GM23248 (cell line): ENCODE measurements around the gene GATAD2B. TPM values are rescaled to one million over a fixed set of nuclear protein-coding genes. Genes with fewer than 3 reads are reported as not detected.
A peak's percentile ranks its signal among the peaks of the same experiment; 100 is the strongest.
"Not testable (repeated sequence)": the region's sequence is repeated elsewhere in the genome, so short reads cannot be mapped to it uniquely, and the experiment has no call there.

Experiments used
- DNase-seq: peaks from one replicate; pipeline ENCODE4 v3.0.0-alpha.2; 2015
- H2AFZ ChIP-seq: fragments of 200-600 bp; sonication (generic); 2 replicates; pipeline ENCODE4 v1.6.1; 2016; ENCODE audit warnings: antibody characterized with exemption
- H3F3A ChIP-seq: fragments of 200-600 bp; sonication (generic); 2 replicates; pipeline ENCODE4 v1.6.1; 2016; ENCODE audit warnings: mild to moderate bottlenecking, antibody characterized with exemption, mixed run types; ENCODE audit not compliant: insufficient read depth
- H3K27ac ChIP-seq: fragments of 200-600 bp; sonication (generic); 2 replicates; pipeline ENCODE4 v1.5.1; 2016; ENCODE audit warnings: mild to moderate bottlenecking
- H3K27me3 ChIP-seq: fragments of 200-600 bp; sonication (generic); replicated peaks from 2 replicates; pipeline ENCODE4 v1.6.1; 2016; ENCODE audit warnings: mild to moderate bottlenecking; ENCODE audit not compliant: insufficient read depth
- H3K36me3 ChIP-seq: fragments of 200-600 bp; sonication (generic); 2 replicates; pipeline ENCODE4 v1.6.1; 2016; ENCODE audit warnings: low read depth, mild to moderate bottlenecking
- H3K4me1 ChIP-seq: fragments of 200-600 bp; sonication (generic); 2 replicates; pipeline ENCODE4 v1.6.1; 2016; ENCODE audit warnings: mild to moderate bottlenecking; ENCODE audit not compliant: insufficient read depth
- H3K4me2 ChIP-seq: fragments of 200-600 bp; sonication (generic); one replicate; pipeline ENCODE4 v1.6.1; 2016; ENCODE audit warnings: mild to moderate bottlenecking; ENCODE audit not compliant: unreplicated experiment
- H3K4me3 ChIP-seq: fragments of 200-600 bp; sonication (generic); 2 replicates; pipeline ENCODE4 v1.5.1; 2016; ENCODE audit warnings: mild to moderate bottlenecking
- H3K79me2 ChIP-seq: fragments of 200-600 bp; sonication (generic); 2 replicates; pipeline ENCODE4 v1.6.1; 2016; ENCODE audit warnings: mild to moderate bottlenecking; ENCODE audit not compliant: insufficient read depth
- H3K9ac ChIP-seq: fragments of 200-600 bp; sonication (generic); 2 replicates; pipeline ENCODE4 v1.6.1; 2016; ENCODE audit warnings: mild to moderate bottlenecking
- H3K9me2 ChIP-seq: fragments of 200-600 bp; sonication (generic); 2 replicates; pipeline ENCODE4 v1.6.1; 2016; ENCODE audit warnings: mixed run types, mild to moderate bottlenecking, moderate library complexity; ENCODE audit not compliant: insufficient read depth
- H3K9me3 ChIP-seq: fragments of 200-600 bp; sonication (generic); one replicate; pipeline ENCODE4 v1.6.1; 2017; ENCODE audit warnings: low read depth
- H4K20me1 ChIP-seq: fragments of 200-600 bp; sonication (generic); 2 replicates; pipeline ENCODE4 v1.6.0; 2016; ENCODE audit not compliant: insufficient read depth
- EZH2 ChIP-seq: fragments of 200-600 bp; sonication (generic); IDR thresholded peaks from 2 replicates; pipeline ENCODE4 v1.6.1; 2018; ENCODE audit warnings: antibody characterized with exemption, mild to moderate bottlenecking; ENCODE audit not compliant: insufficient read depth, poor library complexity, severe bottlenecking
- EZH2phosphoT487 ChIP-seq: fragments of 200-600 bp; sonication (generic); IDR thresholded peaks from 2 replicates; pipeline ENCODE4 v1.6.1; 2018; ENCODE audit warnings: antibody characterized with exemption, moderate library complexity, mild to moderate bottlenecking, low read depth; ENCODE audit not compliant: insufficient read depth
- WGBS, 2 experiments: methylation state at CpG; one replicate each; pipeline ENCODE4 v1.1.6; 2015 to 2017; ENCODE audit warnings: low lambda C conversion rate in 2 of 2, low coverage in 1 of 2; ENCODE audit errors: missing lambda C conversion rate in 2 of 2; 5-methylcytosine and 5-hydroxymethylcytosine counted together
- in situ Hi-C: fragments of 300-500 bp; cut with MboI; formaldehyde crosslinking; loops from 2 replicates; pipeline ENCODE4 v1.15.0; 2020
- polyA plus RNA-seq: library from polyadenylated mRNA; unstranded; fragments of >200 nt; fragmentation: Nextera tagmentation; extraction: Ambion mirVana; gene quantifications from 2 replicates; pipeline ENCODE4 v1.2.1, GENCODE V29; 2016
- total RNA-seq: library from RNA; depleted of rRNA; stranded (reverse); fragments of >200 nt; shearing (Covaris generic); gene quantifications from 2 replicates; pipeline ENCODE4 v1.2.3, GENCODE V29; 2014

Gene GATAD2B
- total and polyA plus RNA-seq, 2 experiments from 2014 or later = 3.3 to 3.9 TPM

DNA sequence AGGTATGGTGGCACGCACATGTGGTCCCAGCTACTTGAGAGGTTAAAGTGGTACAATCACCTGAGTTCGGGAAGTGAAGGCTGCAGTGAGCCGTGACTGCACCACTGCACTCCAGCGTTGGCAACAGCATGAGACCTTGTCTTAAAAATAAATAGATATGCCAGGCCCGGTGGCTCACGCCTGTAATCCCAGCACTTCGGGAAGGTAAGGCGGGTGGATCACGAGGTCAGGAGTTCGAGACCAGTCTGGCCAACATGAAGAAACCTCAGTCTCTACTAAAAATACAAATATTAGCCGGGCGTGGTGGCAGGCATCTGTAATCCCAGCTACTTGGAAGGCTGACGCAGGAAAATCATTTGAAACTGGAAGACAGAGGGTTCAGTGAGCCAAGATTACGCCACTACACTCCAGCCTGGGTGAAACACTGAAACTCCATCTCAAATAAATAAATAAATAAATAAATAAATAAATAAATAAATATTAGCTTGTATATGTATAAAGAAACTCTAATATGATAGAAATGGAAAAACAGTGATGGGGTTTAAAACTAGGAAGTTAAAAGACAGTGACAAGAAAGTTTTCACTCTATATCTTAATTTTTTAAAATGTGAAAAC, 18.8 kb downstream of the GATAD2B start:
- WGBS, 2 experiments = 56 to 57% methylated on average over 14 of the region's 14 CpGs
- Histone ChIP-seq H2AFZ (no peak overlapping the region), H3F3A (peaks cover 5% of the 10 kb centered on the region; the same call in 1 of the 2 replicates), H3K9me3 (no peaks in the 10 kb centered on the region), H3K9me2 (no peaks in the 10 kb centered on the region), H3K79me2 (peaks cover 99% of the 10 kb centered on the region), H3K9ac (no peak overlapping the region), H4K20me1 (no peaks in the 10 kb centered on the region), H3K4me1 (peaks cover 9% of the 10 kb centered on the region; the same call in 1 of the 2 replicates), H3K27me3 (no peaks in the 10 kb centered on the region), H3K4me3 (no peak overlapping the region), H3K4me2 (no peak overlapping the region), H3K27ac (peak overlapping the region; percentile 64), H3K36me3 (no peaks in the 10 kb centered on the region)
- DNase-seq = peak; percentile 46
- in situ Hi-C loops = no loop called here
- no peak for TF ChIP-seq EZH2
- no peak for TF ChIP-seq EZH2phosphoT487

DNA sequence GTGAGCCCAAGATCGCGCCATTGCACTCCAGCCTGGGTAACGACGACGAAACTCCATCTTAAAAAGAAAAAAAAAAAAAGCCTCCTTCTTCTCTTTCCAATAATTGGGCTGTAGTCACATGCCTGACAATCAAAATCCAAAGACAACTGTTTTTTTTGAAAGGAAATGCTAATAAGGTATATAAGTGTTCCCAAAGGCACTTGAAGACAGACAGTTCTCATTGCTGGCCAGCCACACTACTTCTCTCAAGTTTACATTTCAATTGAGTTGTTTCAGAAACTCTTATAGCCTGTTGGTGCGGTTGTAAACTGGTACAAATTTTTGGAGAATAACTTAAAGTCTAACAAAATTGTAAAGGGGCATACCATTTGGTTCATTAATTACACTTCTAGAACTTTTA, 23.3 kb downstream of the GATAD2B start:
- no peak overlapping the region for H3K9ac ChIP-seq
- no peaks in the 10 kb centered on the region for H3K36me3 ChIP-seq
- H3K4me2 ChIP-seq = no peak overlapping the region
- H3K79me2 ChIP-seq = peaks cover 99% of the 10 kb centered on the region
- no peak overlapping the region for H3K27ac ChIP-seq
- in situ Hi-C loops = no loop called here
- no peaks in the 10 kb centered on the region for H3K9me3 ChIP-seq
- TF ChIP-seq EZH2 (no peak), EZH2phosphoT487 (no peak)
- H4K20me1 ChIP-seq = no peaks in the 10 kb centered on the region
- H3F3A ChIP-seq = peaks cover 2% of the 10 kb centered on the region; the same call in 1 of the 2 replicates
- H3K9me2 ChIP-seq = no peaks in the 10 kb centered on the region
- H3K4me1 ChIP-seq = 0 out of 2 replicates have a peak, but pooled peaks cover under 1% of the 10 kb centered on the region
- no peaks in the 10 kb centered on the region for H3K27me3 ChIP-seq
- H2AFZ ChIP-seq = no peak overlapping the region
- H3K4me3 ChIP-seq = no peak overlapping the region
- WGBS, 2 experiments = 97 to 100% methylated on average over 6 of the region's 6 CpGs
- DNase-seq = no peak

DNA sequence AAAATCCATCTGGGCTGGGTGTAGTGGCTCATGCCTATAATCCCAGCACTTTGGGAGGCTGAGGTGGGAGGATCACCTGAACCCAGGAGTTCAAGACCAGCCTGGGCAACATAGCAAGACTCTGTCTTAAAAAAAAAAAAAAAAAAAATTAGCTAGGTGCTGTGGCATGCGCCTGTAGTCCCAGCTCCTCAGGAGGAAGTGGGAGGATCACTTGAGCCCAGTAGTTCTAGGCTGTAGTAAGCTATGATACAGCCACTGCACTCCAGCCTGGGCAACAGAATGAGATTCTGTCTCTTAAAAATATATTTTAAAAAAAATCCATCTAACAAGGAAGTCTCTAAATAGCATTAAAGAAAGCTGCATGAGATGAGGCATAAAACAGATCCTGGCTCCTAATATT, 26.9 kb downstream of the GATAD2B start:
- H3K9me2 ChIP-seq, H3K4me2 ChIP-seq, DNase-seq, H3K9me3 ChIP-seq, H3F3A ChIP-seq, in situ Hi-C loops, H3K36me3 ChIP-seq, H3K27me3 ChIP-seq, H4K20me1 ChIP-seq, H2AFZ ChIP-seq, H3K4me3 ChIP-seq, H3K9ac ChIP-seq, H3K4me1 ChIP-seq, H3K27ac ChIP-seq: not testable (repeated sequence)
- H3K79me2 ChIP-seq = peaks cover 98% of the 10 kb centered on the region
- 76 to 83% methylated on average over 1 of the region's 1 CpG for WGBS, 2 experiments

DNA sequence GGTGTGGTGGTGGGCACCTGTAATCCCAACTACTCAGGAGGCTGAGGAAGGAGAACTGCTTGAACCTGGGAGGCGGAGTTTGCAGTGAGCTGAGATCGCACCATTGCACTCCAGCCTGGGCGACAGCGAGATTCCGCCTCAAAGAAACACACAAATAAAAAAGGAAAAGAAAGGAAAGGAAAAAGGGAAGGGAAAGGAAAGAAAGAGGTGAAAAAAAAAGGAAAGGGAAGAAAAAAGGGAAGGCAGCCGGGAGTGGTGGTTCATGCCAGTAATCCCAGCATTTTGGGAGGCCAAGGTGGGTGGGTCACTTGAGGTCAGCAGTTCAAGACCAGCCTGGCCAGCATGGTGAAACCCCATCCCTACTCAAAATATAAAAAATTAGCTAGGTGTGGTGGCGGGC, 31.7 kb downstream of the GATAD2B start:
- H3K79me2 ChIP-seq = peaks cover 99% of the 10 kb centered on the region

DNA sequence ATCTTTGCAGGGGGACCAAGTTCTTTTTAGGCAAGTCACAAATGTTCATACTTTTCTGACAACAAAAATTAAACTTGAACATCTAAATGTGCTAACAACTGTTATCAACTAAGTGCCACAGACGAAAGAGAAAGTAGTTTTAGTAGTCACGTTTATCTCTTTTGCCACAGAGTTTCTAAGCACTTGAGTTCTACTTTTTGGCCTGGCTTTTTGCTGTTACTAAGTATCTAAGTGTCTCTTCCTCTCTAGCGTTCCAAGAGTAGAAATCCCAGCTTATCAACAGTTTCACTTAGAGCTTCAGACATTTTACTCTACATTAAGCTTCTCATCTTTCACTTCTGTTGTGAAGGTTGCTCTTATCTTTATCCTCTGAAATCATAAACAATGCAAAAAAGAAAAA, 34.2 kb downstream of the GATAD2B start:
- Histone ChIP-seq H3K4me2 (peak overlapping the region; percentile 13), H4K20me1 (peaks cover 8% of the 10 kb centered on the region; the same call in 1 of the 2 replicates), H3K4me3 (peak overlapping the region; percentile 1; the same call in 1 of the 2 replicates), H3K9me3 (no peaks in the 10 kb centered on the region), H3K79me2 (peaks cover 100% of the 10 kb centered on the region), H3K27me3 (no peaks in the 10 kb centered on the region), H3K9ac (peak overlapping the region; percentile 3; the same call in 1 of the 2 replicates), H3K36me3 (no peaks in the 10 kb centered on the region; the same call in 1 of the 2 replicates), H3K9me2 (no peaks in the 10 kb centered on the region), H2AFZ (no peak overlapping the region), H3K4me1 (peaks cover 11% of the 10 kb centered on the region), H3F3A (0 out of 2 replicates have a peak, but pooled peaks cover 6% of the 10 kb centered on the region), H3K27ac (no peak overlapping the region)
- TF ChIP-seq EZH2 (no peak), EZH2phosphoT487 (no peak)
- DNase-seq = peak; percentile 29
- in situ Hi-C loops = no loop called here
- WGBS, 2 experiments = 26 to 32% methylated on average over 3 of the region's 3 CpGs

More for the DNA sequence above, 31.7 kb downstream of the GATAD2B start:
- H3F3A ChIP-seq, H3K9me3 ChIP-seq, H4K20me1 ChIP-seq, H3K9me2 ChIP-seq, in situ Hi-C loops, H3K27ac ChIP-seq, H3K4me2 ChIP-seq, H3K9ac ChIP-seq, H2AFZ ChIP-seq, DNase-seq, H3K27me3 ChIP-seq, H3K36me3 ChIP-seq, H3K4me3 ChIP-seq: not testable (repeated sequence)
- 97 to 100% methylated on average over 7 of the region's 7 CpGs for WGBS, 2 experiments
- H3K4me1 ChIP-seq = peaks cover 11% of the 10 kb centered on the region
